ENCODE measurements around the gene GRID1. TPM values are rescaled to one million over a fixed set of nuclear protein-coding genes. Genes with fewer than 3 reads are reported as not detected.

GRID1 gene
- total RNA-seq, 1 experiment from 2014 or later: not detected

DNA sequence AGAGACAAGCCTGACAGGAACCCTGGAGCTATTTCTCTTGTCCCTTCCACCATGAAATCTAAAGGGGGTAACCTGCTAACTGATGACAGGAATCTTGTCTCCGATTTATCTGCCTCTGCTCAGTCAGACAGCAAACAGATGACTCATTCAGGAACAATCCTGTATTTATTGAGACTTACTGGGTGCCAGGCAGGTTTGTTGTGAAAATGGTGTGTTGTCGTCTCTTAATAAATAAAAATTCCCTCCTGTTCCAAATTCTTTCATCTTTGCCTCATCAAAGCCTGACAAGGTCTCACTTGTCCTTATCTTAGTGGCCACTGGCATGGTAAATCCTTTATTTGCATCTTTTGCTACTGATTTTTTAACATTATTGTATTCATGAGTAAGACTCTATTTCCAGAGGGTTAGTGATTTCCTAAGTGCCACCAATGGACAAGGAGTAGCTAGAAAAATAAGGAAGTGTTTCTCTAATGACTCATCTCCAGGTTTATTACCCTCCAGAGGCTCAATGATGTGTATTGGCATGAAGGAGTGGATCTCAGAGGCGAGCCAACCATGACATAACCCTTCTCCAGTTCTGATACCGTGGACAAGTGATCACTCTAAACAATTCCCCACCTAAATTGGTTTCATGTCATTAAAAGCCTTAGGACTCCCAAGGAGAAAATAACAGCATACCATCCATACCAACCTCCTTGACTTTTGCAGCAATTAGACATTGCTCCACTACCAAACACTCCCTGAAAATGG, 724.0 kb downstream of the GRID1 start:
- CTCF ChIA-PET: no interaction called here
- TF ChIP-seq EZH2 (IDR thresholded peaks at IDR 0.05; ENCODE audit: low read length, unreplicated experiment) (no peak), EZH2phosphoT487 (IDR thresholded peaks at IDR 0.05; ENCODE audit: borderline replicate concordance, low read length) (no peak)
- TF ChIP-seq, protein P1, sequence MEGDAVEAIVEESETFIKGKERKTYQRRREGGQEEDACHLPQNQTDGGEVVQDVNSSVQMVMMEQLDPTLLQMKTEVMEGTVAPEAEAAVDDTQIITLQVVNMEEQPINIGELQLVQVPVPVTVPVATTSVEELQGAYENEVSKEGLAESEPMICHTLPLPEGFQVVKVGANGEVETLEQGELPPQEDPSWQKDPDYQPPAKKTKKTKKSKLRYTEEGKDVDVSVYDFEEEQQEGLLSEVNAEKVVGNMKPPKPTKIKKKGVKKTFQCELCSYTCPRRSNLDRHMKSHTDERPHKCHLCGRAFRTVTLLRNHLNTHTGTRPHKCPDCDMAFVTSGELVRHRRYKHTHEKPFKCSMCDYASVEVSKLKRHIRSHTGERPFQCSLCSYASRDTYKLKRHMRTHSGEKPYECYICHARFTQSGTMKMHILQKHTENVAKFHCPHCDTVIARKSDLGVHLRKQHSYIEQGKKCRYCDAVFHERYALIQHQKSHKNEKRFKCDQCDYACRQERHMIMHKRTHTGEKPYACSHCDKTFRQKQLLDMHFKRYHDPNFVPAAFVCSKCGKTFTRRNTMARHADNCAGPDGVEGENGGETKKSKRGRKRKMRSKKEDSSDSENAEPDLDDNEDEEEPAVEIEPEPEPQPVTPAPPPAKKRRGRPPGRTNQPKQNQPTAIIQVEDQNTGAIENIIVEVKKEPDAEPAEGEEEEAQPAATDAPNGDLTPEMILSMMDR (conservative IDR thresholded peaks at IDR 0.05; ENCODE audit: low read depth, low read length): no peak

GRCh38 chr10:85642082-85642420, 724.5 kb downstream of the GRID1 start:
- H3K4me2 ChIP-seq (ENCODE audit: low read length): peak overlapping the region; percentile 67
- H3K27me3 ChIP-seq (ENCODE audit: low read length): no peaks in the 10 kb centered on the region
- POLR2A ChIA-PET (ENCODE audit: unreplicated experiment): no interaction called here
- CTCF ChIA-PET: no interaction called here
- intact Hi-C loops (cut with micrococcal nuclease): no loop called here
- no TSS peak for BruUV-seq (replicated peaks)
- H3K36me3 ChIP-seq (ENCODE audit: low read depth, low read length): no peaks in the 10 kb centered on the region
- no peaks in the 10 kb centered on the region for H4K20me1 ChIP-seq (ENCODE audit: low read length)
- TF ChIP-seq EZH2phosphoT487 (IDR thresholded peaks at IDR 0.05; ENCODE audit: borderline replicate concordance, low read length): no peak
- TF ChIP-seq EZH2 (IDR thresholded peaks at IDR 0.05; ENCODE audit: low read length, unreplicated experiment): no peak
- TF ChIP-seq, protein P1 (conservative IDR thresholded peaks at IDR 0.05; ENCODE audit: low read depth, low read length): no peak
- no peak overlapping the region for H2AFZ ChIP-seq (ENCODE audit: low read length)
- H3K4me1 ChIP-seq (ENCODE audit: insufficient read depth, low read length): peaks cover 32% of the 10 kb centered on the region
- H3F3A ChIP-seq (ENCODE audit: low read length, unreplicated experiment): no peaks in the 10 kb centered on the region
- DNase-seq (peak; percentile 60), ATAC-seq (peak; percentile 35)
- H3K9me3 ChIP-seq (ENCODE audit: low read length): no peaks in the 10 kb centered on the region
- H3K4me3 ChIP-seq (ENCODE audit: low read length): peak overlapping the region; percentile 22; the same call in 1 of the 2 replicates
- peak overlapping the region; percentile 85 for H3K27ac ChIP-seq (ENCODE audit: low read length)
- no peak overlapping the region for H3K9ac ChIP-seq (ENCODE audit: low read length)
- no peaks in the 10 kb centered on the region for H3K9me2 ChIP-seq (replicated peaks; ENCODE audit: low read length)
- H3K79me2 ChIP-seq (ENCODE audit: low read length): no peaks in the 10 kb centered on the region

More for the DNA sequence above, 724.0 kb downstream of the GRID1 start:
- Histone ChIP-seq H3K27me3 (ENCODE audit: low read length) (no peaks in the 10 kb centered on the region), H2AFZ (ENCODE audit: low read length) (no peak overlapping the region), H3K4me1 (ENCODE audit: insufficient read depth, low read length) (peaks cover 32% of the 10 kb centered on the region), H3K4me3 (ENCODE audit: low read length) (peak overlapping the region; percentile 22; the same call in 1 of the 2 replicates), H3K36me3 (ENCODE audit: low read depth, low read length) (no peaks in the 10 kb centered on the region), H3K9me3 (ENCODE audit: low read length) (no peaks in the 10 kb centered on the region), H3K9me2 (replicated peaks; ENCODE audit: low read length) (no peaks in the 10 kb centered on the region), H3K27ac (ENCODE audit: low read length) (peak overlapping the region; percentile 85), H4K20me1 (ENCODE audit: low read length) (no peaks in the 10 kb centered on the region), H3K79me2 (ENCODE audit: low read length) (no peaks in the 10 kb centered on the region), H3K9ac (ENCODE audit: low read length) (0 out of 2 replicates have a peak overlapping the region, but pooled peaks have one; percentile 8), H3F3A (ENCODE audit: low read length, unreplicated experiment) (no peaks in the 10 kb centered on the region), H3K4me2 (ENCODE audit: low read length) (peak overlapping the region; percentile 67)
- intact Hi-C loops (cut with micrococcal nuclease): no loop called here
- no TSS peak for BruUV-seq (replicated peaks)
- ATAC-seq (peak; percentile 79), DNase-seq (peak; percentile 74)
- POLR2A ChIA-PET (ENCODE audit: unreplicated experiment): no interaction called here

- ATAC-seq: no peak; the same call in 1 of the 2 replicates
- POLR2A ChIA-PET (ENCODE audit: unreplicated experiment): no interaction called here
- H3K4me3 ChIP-seq (ENCODE audit: low read length): no peak overlapping the region
- CTCF ChIA-PET: no interaction called here
- no peaks in the 10 kb centered on the region for H3K79me2 ChIP-seq (ENCODE audit: low read length)
- no TSS peak for BruUV-seq (replicated peaks)
- intact Hi-C loops (cut with micrococcal nuclease): no loop called here
- H3K4me2 ChIP-seq (ENCODE audit: low read length): peak overlapping the region; percentile 67
- no peaks in the 10 kb centered on the region for H3K9me3 ChIP-seq (ENCODE audit: low read length)
- no peaks in the 10 kb centered on the region for H3K27me3 ChIP-seq (ENCODE audit: low read length)
- no peak overlapping the region for H2AFZ ChIP-seq (ENCODE audit: low read length)
- no peaks in the 10 kb centered on the region for H3F3A ChIP-seq (ENCODE audit: low read length, unreplicated experiment)
- peak; percentile 15 for DNase-seq
- H4K20me1 ChIP-seq (ENCODE audit: low read length): no peaks in the 10 kb centered on the region
- H3K9me2 ChIP-seq (replicated peaks; ENCODE audit: low read length): no peaks in the 10 kb centered on the region
- TF ChIP-seq EZH2 (IDR thresholded peaks at IDR 0.05; ENCODE audit: low read length, unreplicated experiment) (no peak), EZH2phosphoT487 (IDR thresholded peaks at IDR 0.05; ENCODE audit: borderline replicate concordance, low read length) (no peak)
- TF ChIP-seq, protein P1 (conservative IDR thresholded peaks at IDR 0.05; ENCODE audit: low read depth, low read length): no peak
- peak overlapping the region; percentile 85 for H3K27ac ChIP-seq (ENCODE audit: low read length)
- no peak overlapping the region for H3K9ac ChIP-seq (ENCODE audit: low read length)
- H3K36me3 ChIP-seq (ENCODE audit: low read depth, low read length): no peaks in the 10 kb centered on the region
- peaks cover 32% of the 10 kb centered on the region for H3K4me1 ChIP-seq (ENCODE audit: insufficient read depth, low read length)
Observed at GRCh38 chr10:85641479-85642009, 725.1 kb downstream of the GRID1 start.

Measured in PC-3 (cell line).